GM21529 (cell line): ENCODE measurements around the gene LAYN.

Source experiments
- ATAC-seq: cut with Tn5 transposase; IDR thresholded peaks from one replicate; pipeline ENCODE4 v1.9.1; 2021; ENCODE audit not compliant: unreplicated experiment

LAYN gene

GRCh38 chr11:111530091-111530490 lies 10.4 kb upstream of the LAYN start:
- no peak for ATAC-seq

DNA sequence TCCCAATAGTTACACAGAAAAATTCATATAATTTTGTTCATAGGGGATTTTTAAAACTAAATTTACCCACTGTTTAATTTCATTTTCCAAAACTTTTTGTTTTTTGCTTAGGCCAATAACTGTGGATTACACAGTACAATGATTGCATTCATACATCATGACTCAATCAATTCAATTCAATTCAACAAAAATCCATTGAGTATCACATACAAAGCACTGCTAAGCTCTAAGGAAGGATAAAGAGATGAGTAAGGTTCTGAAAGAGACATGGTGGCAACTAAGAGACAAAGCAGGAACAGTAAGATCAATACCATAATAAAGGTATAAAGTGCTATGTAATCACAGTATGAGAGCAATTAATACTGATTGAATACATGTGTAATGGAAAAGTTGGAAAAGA lies 9.4 kb upstream of the LAYN start:
- ATAC-seq, result no peak

- ATAC-seq, result peak; percentile 93
These were observed 8.7 kb upstream of the LAYN start for GRCh38 chr11:111531687-111532364.

DNA sequence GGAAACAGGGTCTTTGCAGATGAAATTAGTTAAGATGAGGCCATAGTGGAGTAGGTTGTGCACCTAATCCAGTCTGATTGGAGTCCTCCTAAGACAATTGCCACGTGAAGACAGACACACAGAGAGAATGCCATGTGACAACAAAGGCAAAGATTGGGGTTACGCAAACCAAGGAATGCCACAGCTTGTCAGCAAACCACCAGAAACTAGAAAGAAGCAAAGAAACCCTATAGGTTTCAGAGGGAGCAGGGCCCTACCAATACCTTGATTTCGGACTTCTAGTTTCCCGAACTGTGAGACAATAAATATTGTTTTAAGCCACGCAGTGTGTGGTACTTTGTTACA lies 8.2 kb upstream of the LAYN start:
- ATAC-seq, result no peak

DNA sequence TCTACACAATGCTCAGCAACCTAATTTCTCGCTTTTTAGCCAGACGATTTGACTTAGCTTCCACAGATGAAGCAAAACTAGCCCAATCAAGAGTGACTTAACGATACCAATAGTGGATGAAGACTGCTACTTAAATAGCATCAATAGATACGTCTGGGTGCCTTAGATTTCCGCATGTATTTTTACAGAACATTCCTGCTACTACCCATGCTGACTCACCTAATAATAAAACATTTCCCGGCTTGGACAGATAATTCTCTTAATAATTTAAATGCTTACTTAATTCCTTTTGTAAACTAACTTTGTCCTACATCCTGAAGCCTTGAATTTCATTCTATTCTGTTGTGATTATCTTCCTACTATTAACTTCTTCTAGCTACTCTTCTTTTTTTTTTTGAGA lies 5.2 kb upstream of the LAYN start:
- no peak for ATAC-seq

DNA sequence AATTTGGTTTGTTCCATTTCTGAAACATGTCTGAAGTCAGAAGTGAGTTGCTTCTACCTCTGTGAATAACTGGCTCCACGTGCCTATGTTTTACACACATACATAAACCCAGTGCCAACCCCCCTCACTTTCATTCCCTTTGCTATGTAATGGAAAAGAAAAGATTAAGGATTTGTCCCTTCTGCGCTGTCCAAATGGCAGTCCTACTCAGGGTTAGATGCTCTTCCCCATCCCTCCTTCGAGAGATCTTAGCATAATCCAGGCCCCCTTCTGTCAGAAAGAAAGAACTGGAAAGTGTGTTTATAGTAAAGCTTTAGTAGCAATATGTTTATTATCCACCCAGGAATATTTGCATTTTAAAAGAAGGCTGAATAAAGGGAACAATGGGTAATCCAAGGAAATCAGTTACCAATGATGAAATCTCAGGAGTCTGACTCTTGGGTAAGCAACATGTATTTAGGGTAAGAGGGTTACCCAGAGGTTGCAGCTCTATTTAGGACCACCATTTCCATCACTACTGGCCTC lies 3.1 kb upstream of the LAYN start:
- no peak for ATAC-seq

GRCh38 chr11:111538407-111539114 lies 2.0 kb upstream of the LAYN start:
- no peak for ATAC-seq

DNA sequence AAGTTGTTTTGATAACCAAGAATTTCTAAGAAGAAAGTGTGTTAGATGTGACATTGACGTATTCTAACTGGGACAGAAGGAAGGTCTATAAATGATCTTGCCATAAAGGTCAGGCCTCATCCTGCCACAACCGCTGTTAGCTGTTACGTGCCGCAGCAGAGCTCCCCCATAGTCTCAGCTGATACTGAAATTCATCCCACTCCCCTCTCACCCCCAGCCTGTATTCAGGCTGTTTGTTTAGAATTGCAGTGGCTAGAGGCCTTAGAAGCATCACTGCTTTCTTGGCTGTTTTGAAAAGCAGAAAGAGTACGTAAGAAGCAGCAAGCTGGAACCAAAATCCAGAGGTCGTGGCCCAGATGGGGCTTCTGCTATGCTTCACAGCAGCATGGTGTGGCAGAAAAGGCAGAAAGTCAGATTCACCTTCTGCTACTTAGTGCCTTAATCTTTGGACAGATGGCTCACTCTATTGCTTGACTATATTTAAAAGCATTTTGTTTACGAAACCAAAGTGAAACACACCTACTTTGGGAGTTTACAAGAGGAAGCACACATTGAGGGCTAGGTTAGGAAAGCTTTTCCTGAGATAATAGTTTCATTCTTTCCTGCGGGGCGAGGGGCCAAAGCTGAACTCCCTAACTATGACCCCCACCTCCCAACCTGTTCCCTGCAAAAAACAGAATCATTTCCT lies 950 bp upstream of the LAYN start:
- ATAC-seq, result no peak

GRCh38 chr11:111540937-111541253 lies 375 bp downstream of the LAYN start:
- no peak for ATAC-seq

DNA sequence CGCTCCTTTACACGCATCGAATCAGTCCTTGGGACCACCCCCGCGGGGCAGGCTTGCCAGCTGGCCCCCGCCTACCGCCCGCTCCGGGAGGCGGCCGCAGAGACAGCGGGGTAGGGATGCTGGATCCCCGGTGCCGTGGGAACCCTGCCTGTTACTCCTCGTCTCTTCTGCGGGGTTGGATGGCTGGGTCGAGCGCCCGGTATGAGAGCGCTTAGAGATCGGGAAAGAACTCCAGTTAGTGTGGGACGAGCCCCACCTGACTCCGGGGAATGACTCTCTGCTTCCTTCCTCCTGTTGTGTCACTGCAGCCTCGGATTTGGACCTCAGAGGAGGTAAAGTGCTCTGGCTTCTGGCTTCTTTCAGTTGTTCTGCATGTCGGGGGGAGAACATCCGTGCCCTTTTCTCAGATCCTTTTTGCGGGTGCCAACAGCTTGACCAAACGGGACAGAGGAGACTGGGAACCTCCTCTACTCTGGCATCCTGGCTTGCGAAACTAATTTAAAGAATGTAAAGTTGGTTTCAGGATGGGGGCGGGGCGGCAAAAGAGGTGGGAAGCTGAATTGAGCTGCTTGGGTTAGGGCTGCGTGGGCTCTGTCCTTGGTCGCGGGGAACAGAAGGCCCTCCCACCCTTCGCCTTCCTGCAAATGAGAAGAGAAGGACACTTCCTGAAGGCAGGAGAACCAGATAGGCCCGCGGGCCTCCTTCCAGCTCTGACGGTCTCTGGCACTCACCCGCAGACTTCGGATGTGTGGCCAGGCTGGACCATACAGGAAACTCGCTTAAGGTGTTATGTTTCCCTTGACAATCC lies 938 bp downstream of the LAYN start:
- ATAC-seq, result no peak

DNA sequence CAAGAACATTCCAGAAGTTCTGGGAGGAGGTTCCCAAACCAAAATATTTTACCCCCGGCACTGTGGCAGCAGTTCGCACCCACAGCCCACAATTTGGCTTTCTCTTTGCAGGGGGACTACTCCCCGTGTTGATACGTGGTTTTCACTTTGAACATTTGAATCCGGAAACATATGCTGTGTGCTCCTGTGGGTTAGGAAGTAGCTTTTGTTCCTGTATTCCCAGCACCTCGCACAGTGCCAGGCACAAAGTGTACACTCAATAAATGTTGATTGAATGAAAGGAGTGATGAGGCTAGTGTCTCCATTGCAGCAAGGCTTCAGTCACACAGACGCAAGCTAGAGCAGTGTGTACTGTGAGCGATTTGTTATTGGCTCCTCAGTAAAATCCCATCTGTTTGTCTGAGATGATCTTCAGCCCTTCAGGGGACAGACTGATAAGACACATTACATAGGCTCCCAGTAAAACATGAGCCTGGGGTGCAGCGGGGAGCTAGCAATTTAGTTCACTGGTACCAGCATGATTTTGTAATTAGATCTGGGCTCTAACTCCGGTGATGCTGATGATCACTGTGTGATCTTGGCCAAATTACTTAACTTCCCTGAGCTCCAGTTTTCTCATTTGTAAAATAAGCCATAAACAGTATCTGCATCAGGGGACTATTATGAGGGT lies 2.2 kb downstream of the LAYN start:
- ATAC-seq, result no peak

GRCh38 chr11:111548525-111548924 lies 8.0 kb downstream of the LAYN start:
- no peak for ATAC-seq

DNA sequence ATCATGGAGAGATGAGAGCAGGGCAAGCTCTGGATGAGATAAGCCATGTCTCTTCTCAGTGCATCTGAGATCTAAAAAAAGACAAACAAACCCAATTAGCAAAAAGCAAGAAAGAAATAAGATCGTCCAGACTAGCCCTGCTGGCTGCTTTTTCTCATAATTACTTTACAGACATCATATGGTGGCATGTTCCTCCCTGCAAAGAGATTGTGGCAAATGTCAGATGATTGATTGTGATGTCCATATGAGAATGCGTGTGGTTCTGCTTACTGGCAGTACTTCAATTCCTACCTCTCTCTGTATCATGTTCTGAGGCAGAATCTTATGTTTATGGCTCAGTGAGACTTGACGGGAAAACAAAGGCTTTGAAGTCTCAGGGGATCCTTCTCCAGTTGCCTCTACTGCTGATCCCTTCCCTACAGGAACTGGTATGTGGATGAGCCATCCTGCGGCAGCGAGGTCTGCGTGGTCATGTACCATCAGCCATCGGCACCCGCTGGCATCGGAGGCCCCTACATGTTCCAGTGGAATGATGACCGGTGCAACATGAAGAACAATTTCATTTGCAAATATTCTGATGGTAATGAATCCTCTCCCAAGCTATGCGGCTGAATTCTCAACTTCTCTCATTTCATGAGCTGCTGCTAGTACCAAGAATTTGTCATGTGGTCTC lies 8.8 kb downstream of the LAYN start:
- ATAC-seq, result no peak

DNA sequence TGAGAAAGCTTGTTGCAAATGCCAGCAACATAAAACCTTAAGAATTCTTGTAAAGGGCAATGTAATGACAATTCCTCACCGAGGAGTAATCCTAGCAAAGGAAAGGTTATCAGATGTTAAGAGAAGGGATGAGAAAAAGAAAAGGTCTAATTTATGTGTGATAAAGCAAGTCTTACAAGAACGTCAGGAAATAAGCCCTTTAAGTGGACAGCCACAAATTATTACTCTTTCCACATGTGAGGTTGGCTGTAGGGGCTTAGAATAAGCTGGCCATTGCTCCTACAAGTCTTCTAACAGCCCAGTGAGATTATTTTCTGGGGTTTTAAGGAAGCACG lies 9.3 kb downstream of the LAYN start:
- no peak for ATAC-seq

DNA sequence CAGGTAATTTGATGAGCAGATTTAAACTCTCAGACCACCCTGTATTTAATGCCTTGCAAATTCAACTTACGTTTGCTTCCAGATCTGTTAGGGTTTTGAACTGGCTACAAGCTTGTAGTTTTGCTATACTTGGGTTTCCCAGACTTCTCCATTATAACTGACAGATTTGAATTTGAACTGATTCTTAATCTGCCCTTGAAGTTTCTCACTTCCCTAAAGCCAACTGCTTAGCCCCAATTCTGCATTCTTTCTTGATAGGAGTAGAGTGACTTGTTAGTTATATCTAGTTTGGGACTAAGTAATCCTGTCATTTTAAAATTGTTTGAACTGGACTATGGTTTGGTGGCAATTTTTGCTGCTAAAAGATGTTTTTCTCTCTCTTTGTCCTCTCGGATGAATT lies 9.7 kb downstream of the LAYN start:
- ATAC-seq, result no peak

- ATAC-seq, result no peak
These were observed 14.0 kb downstream of the LAYN start for GRCh38 chr11:111554532-111554931.

DNA sequence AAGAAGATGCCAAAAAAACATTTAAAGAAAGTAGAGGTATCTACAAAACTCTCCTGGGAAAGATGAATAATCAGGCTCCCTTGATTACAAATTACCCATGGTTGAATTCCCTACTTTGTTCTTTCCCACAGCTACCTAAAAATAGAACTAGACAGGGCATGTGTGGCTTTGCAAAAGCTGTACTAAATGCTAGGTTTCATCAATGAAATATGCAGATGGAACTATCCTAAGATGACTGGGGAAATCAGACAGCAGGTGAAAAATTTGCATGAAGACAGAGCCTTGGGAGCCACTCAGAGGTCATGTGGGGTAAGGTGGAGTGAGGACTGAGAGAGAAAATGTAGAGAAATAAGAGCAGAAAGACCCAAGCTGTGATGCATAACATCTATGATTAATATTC lies 14.7 kb downstream of the LAYN start:
- no peak for ATAC-seq

GRCh38 chr11:111557425-111558111 lies 17.0 kb downstream of the LAYN start:
- ATAC-seq, result no peak

- no peak for ATAC-seq
These were observed 19.4 kb downstream of the LAYN start for GRCh38 chr11:111559800-111560464.
